A673 (cell line): ENCODE data around the gene ZHX3. TPM values are rescaled to one million over a fixed set of nuclear protein-coding genes. Genes with fewer than 3 reads are reported as not detected.

ENCODE experiments used
- BruUV-seq: library from RNA; stranded (reverse); fragments of 400-500 nt; replicated peaks from 2 replicates; lab custom pipeline; 2021; lab: Mats Ljungman, UMichigan
- CTCF ChIA-PET: fragments of 300-600 bp; sonication (Branson Sonifier 250); formaldehyde crosslinking; loops from one replicate; lab custom pipeline; 2022; ENCODE audit warnings: antibody characterized with exemption; lab: Charles Lee
- POLR2A ChIA-PET: fragments of 300-600 bp; sonication (Branson Sonifier 250); formaldehyde crosslinking; loops from one replicate; lab custom pipeline; 2022; ENCODE audit warnings: antibody characterized with exemption; ENCODE audit not compliant: low non-redundant PET; lab: Charles Lee
- DNase-seq: peaks from one replicate; pipeline ENCODE4 v3.0.0-alpha.2; 2015; ENCODE audit warnings: low spot score
- H3K27ac ChIP-seq: fragments of 200-600 bp; sonication (generic); 2 replicates; pipeline ENCODE4 v1.5.1; 2016; ENCODE audit warnings: mixed run types, low read depth, mild to moderate bottlenecking, mixed read lengths, antibody characterized with exemption, low read length; ENCODE audit not compliant: poor library complexity, severe bottlenecking
- H3K27me3 ChIP-seq: fragments of 200-600 bp; sonication (generic); replicated peaks from 2 replicates; pipeline ENCODE4 v1.6.1; 2017; ENCODE audit warnings: mixed run types, low read depth, mild to moderate bottlenecking, mixed read lengths, antibody characterized with exemption, low read length; ENCODE audit not compliant: insufficient read depth, poor library complexity
- H3K36me3 ChIP-seq: fragments of 200-600 bp; sonication (generic); 2 replicates; pipeline ENCODE4 v1.6.1; 2016; ENCODE audit warnings: mixed run types, mild to moderate bottlenecking, mixed read lengths, antibody characterized with exemption, low read length; ENCODE audit not compliant: insufficient read depth, poor library complexity, severe bottlenecking
- H3K4me1 ChIP-seq: fragments of 200-600 bp; sonication (generic); 2 replicates; pipeline ENCODE4 v1.6.1; 2017; ENCODE audit warnings: mixed run types, mild to moderate bottlenecking, mixed read lengths, antibody characterized with exemption, low read length; ENCODE audit not compliant: insufficient read depth, poor library complexity, severe bottlenecking
- H3K4me3 ChIP-seq: fragments of 200-600 bp; sonication (generic); 2 replicates; pipeline ENCODE4 v1.5.1; 2016; ENCODE audit warnings: low read depth, mixed run types, mild to moderate bottlenecking, mixed read lengths, low read length; ENCODE audit not compliant: poor library complexity, severe bottlenecking
- H3K9me3 ChIP-seq: fragments of 200-600 bp; sonication (generic); 2 replicates; pipeline ENCODE4 v1.6.1; 2016; ENCODE audit warnings: mixed run types, low read depth, mild to moderate bottlenecking, mixed read lengths, antibody characterized with exemption, low read length; ENCODE audit not compliant: poor library complexity, severe bottlenecking
- CTCF ChIP-seq: fragments of 300-800, 200-600 bp; sonication (generic); conservative IDR thresholded peaks from 2 replicates; pipeline ENCODE4 v1.5.1; 2017; ENCODE audit warnings: low read depth, mild to moderate bottlenecking, antibody characterized with exemption, low read length, moderate library complexity, mixed read lengths
- EZH2 ChIP-seq: fragments of 200-600 bp; sonication (generic); IDR thresholded peaks from 2 replicates; pipeline ENCODE4 v1.6.1; 2017; ENCODE audit warnings: borderline replicate concordance, low read depth, mild to moderate bottlenecking, mixed read lengths, antibody characterized with exemption, low read length; ENCODE audit not compliant: poor library complexity, severe bottlenecking
- intact Hi-C: fragments of 100-400 bp; cut with micrococcal nuclease; formaldehyde crosslinking; loops from one replicate; pipeline ENCODE4 v1.10.0; 2022; ENCODE audit not compliant: unreplicated experiment
- total RNA-seq: library from RNA; stranded (reverse); gene quantifications from 2 replicates; pipeline ENCODE4 v1.2.3, GENCODE V29; 2021

The ZHX3 gene
- total RNA-seq, 1 experiment from 2014 or later: 14.0 TPM

- no peak for DNase-seq
- no TSS peak for BruUV-seq
- intact Hi-C loops: no loop called here
- Histone ChIP-seq H3K4me3 (no peak overlapping the region), H3K27me3 (no peaks in the 10 kb centered on the region), H3K4me1 (no peaks in the 10 kb centered on the region), H3K9me3 (no peaks in the 10 kb centered on the region), H3K36me3 (no peaks in the 10 kb centered on the region), H3K27ac (no peak overlapping the region)
- ChIA-PET CTCF (no interaction called here), POLR2A (interaction anchor here (0.7 kb wide), 1 partner anchor 391 kb away, joined by 3 read pairs; no protein-coding TSS in a partner anchor)
- no peak for TF ChIP-seq CTCF
- no peak for TF ChIP-seq EZH2
These were observed 56.3 kb downstream of the ZHX3 start for GRCh38 chr20:41261260-41261659.

- H3K27ac ChIP-seq: no peak overlapping the region
- BruUV-seq: no TSS peak
- H3K36me3 ChIP-seq: no peaks in the 10 kb centered on the region
- TF ChIP-seq EZH2 (no peak), CTCF (no peak)
- no peaks in the 10 kb centered on the region for H3K27me3 ChIP-seq
- no peaks in the 10 kb centered on the region for H3K4me1 ChIP-seq
- H3K9me3 ChIP-seq: no peaks in the 10 kb centered on the region
- intact Hi-C loops: no loop called here
- no peak overlapping the region for H3K4me3 ChIP-seq
- DNase-seq: no peak
- CTCF ChIA-PET: no interaction called here
- POLR2A ChIA-PET: interaction anchor here (0.7 kb wide), 1 partner anchor 391 kb away, joined by 3 read pairs; no protein-coding TSS in a partner anchor
These were observed 56.8 kb downstream of the ZHX3 start for GRCh38 chr20:41260734-41261220.

GRCh38 chr20:41259309-41259708 is 58.2 kb downstream of the ZHX3 start:
- intact Hi-C loops: no loop called here

More at GRCh38 chr20:41259309-41259708, 58.2 kb downstream of the ZHX3 start:
- no peaks in the 10 kb centered on the region for H3K9me3 ChIP-seq
- no peak overlapping the region for H3K27ac ChIP-seq
- H3K4me3 ChIP-seq: no peak overlapping the region
- no peaks in the 10 kb centered on the region for H3K27me3 ChIP-seq
- DNase-seq: no peak
- no peak for TF ChIP-seq CTCF
- TF ChIP-seq EZH2: no peak
- no peaks in the 10 kb centered on the region for H3K4me1 ChIP-seq
- BruUV-seq: no TSS peak
- H3K36me3 ChIP-seq: no peaks in the 10 kb centered on the region
- CTCF ChIA-PET: no interaction called here
- POLR2A ChIA-PET: no interaction called here
